ENCODE results near the gene GRB2. TPM values are rescaled to one million over a fixed set of nuclear protein-coding genes. Genes with fewer than 3 reads are reported as not detected.

GRB2 gene
- total and polyA plus RNA-seq, 10 of the 15 experiments (the other 5 are each of a cell fraction or from before 2014, with no cell fraction given) = 113 to 268 (median 158) TPM

GRCh38 chr17:75442168-75443103, 37.0 kb upstream of the GRB2 start:
- H3K79me2 ChIP-seq (ENCODE audit: control insufficient read depth, insufficient read depth, low read length) = no peaks in the 10 kb centered on the region
- H3K4me3 ChIP-seq = no peak overlapping the region
- ATAC-seq (no peak), DNase-seq (ENCODE audit: low read depth, low spot score) (no peak), FAIRE-seq (no peak)
- H3K9me3 ChIP-seq (replicated peaks; ENCODE audit: control insufficient read depth, insufficient read depth, low read length) = no peaks in the 10 kb centered on the region
- in situ Hi-C loops (cut with MboI) (no loop called here), intact Hi-C loops (cut with micrococcal nuclease; ENCODE audit: unreplicated experiment) (no loop called here)
- no peak overlapping the region for H3K4me2 ChIP-seq (ENCODE audit: control insufficient read depth, insufficient read depth)
- H3K36me3 ChIP-seq (ENCODE audit: control insufficient read depth in 2 of 2, insufficient read depth in 2 of 2, low read length in 1 of 2) = no peaks in the 10 kb centered on the region
- POLR2A ChIA-PET = interaction anchor here (0.6 kb wide), 2 partner anchors 12 to 27 kb away, joined by 4 to 5 read pairs; no protein-coding TSS in a partner anchor
- 73% methylated on average over 4 of the region's 4 CpGs for WGBS (ENCODE audit: insufficient coverage, insufficient replicate concordance, low lambda C conversion rate, missing lambda C conversion rate)
- CTCF ChIA-PET = interaction anchor here (1.3 kb wide), 1 partner anchor 45 kb away, joined by 3 read pairs; no protein-coding TSS in a partner anchor
- BruUV-seq (replicated peaks) = no TSS peak
- no peak overlapping the region for H3K9ac ChIP-seq (ENCODE audit: control insufficient read depth, insufficient read depth, low read length)
- RAD21 ChIA-PET (ENCODE audit: unreplicated experiment) = interaction anchor here (1.5 kb wide), 1 partner anchor 8 kb away, joined by 4 read pairs; no protein-coding TSS in a partner anchor
- no peak overlapping the region for H3K27ac ChIP-seq (ENCODE audit: control insufficient read depth, insufficient read depth)
- no peak for TF ChIP-seq NR2C2 (IDR thresholded peaks at IDR 0.05; ENCODE audit: borderline replicate concordance, control insufficient read depth, insufficient read length, low read depth)
- TF ChIP-seq RAD21 (IDR thresholded peaks at IDR 0.05; ENCODE audit: insufficient read depth, low read depth, low read length) = no peak
- no peak for TF ChIP-seq EZH2 (IDR thresholded peaks at IDR 0.05; ENCODE audit: borderline replicate concordance, control insufficient read depth, low read depth, low read length)
- no peak for TF ChIP-seq TCF12 (IDR thresholded peaks at IDR 0.05; ENCODE audit: low read depth, low read length)
- no peak for TF ChIP-seq CEBPB (IDR thresholded peaks at IDR 0.05; ENCODE audit: borderline replicate concordance in 1 of 2, low read depth in 2 of 2, low read length in 2 of 2)
- TF ChIP-seq RELA (IDR thresholded peaks at IDR 0.05; ENCODE audit: borderline replicate concordance, partially characterized antibody) = no peak
- TF ChIP-seq E4F1 (IDR thresholded peaks at IDR 0.05; ENCODE audit: borderline replicate concordance, partially characterized antibody) = no peak
- no peak for TF ChIP-seq PAX8 (IDR thresholded peaks at IDR 0.05)
- TF ChIP-seq STAT3 (IDR thresholded peaks at IDR 0.05; ENCODE audit: low read depth, low read length) = no peak
- TF ChIP-seq BRCA1 (IDR thresholded peaks at IDR 0.05; ENCODE audit: low read depth, low read length) = no peak
- no peak for TF ChIP-seq DPF2 (IDR thresholded peaks at IDR 0.05)
- no peak for TF ChIP-seq CHD1 (IDR thresholded peaks at IDR 0.05; ENCODE audit: low read depth, low read length)
- TF ChIP-seq RBBP5 (conservative IDR thresholded peaks at IDR 0.05) = no peak
- no peaks in the 10 kb centered on the region for H4K20me1 ChIP-seq (ENCODE audit: control insufficient read depth, insufficient read depth)
- SMC1A ChIA-PET (ENCODE audit: uncharacterized antibody, unreplicated experiment) = no interaction called here
- no peak overlapping the region for H2AFZ ChIP-seq (ENCODE audit: control insufficient read depth, low read depth, low read length)
- no peaks in the 10 kb centered on the region for H3K27me3 ChIP-seq (replicated peaks in 1 of 2; ENCODE audit: control insufficient read depth in 2 of 2, insufficient read depth in 2 of 2, low read length in 1 of 2)
- no peaks in the 10 kb centered on the region for H3K4me1 ChIP-seq (ENCODE audit: control insufficient read depth, insufficient read depth, low read length)

All from GM12878 (cell line).